Tibial nerve (tissue), 4 donors: ENCODE results near the gene SLC38A4. TPM values are rescaled to one million over a fixed set of nuclear protein-coding genes. Genes with fewer than 3 reads are reported as not detected.

Source experiments
- DNase-seq, 2 donors: peaks; one replicate each; pipeline ENCODE4 v3.0.0-alpha.2; 2019; ENCODE audit warnings: low spot score in 2 of 2
- H3K27ac ChIP-seq, 4 donors: fragments of 200-600 bp; sonication (generic) in 3 of 4; one replicate each; pipeline ENCODE4 v1.5.1; 2017 to 2019; ENCODE audit warnings: mild to moderate bottlenecking in 1 of 4
- H3K27me3 ChIP-seq, 2 donors: fragments of 200-600 bp; sonication (generic) in 1 of 2; one replicate each; pipeline versions ENCODE4 v1.5.1 to v1.6.0; 2017 to 2019
- H3K36me3 ChIP-seq, 3 donors: fragments of 200-600 bp; sonication (generic); one replicate each; pipeline ENCODE4 v1.5.1; 2018 to 2019
- H3K4me1 ChIP-seq, 4 donors: fragments of 200-600 bp; sonication (generic) in 3 of 4; one replicate each; pipeline ENCODE4 v1.5.1; 2017 to 2019
- H3K4me3 ChIP-seq, 4 donors: fragments of 200-600 bp; sonication (generic) in 3 of 4; one replicate each; pipeline ENCODE4 v1.5.1; 2017 to 2019; ENCODE audit warnings: mild to moderate bottlenecking in 1 of 4, moderate library complexity in 1 of 4
- H3K9me3 ChIP-seq, 4 donors: fragments of 200-600 bp; sonication (generic) in 3 of 4; one replicate each; pipeline ENCODE4 v1.5.1; 2017 to 2019
- CTCF ChIP-seq, 5 experiments: fragments of 200-600 bp in 3 of 5; fragments of 450-650 bp in 2 of 5; sonication (generic) in 3 of 5; IDR thresholded peaks; one replicate each; pipeline ENCODE4 v1.5.1; 2016 to 2019; ENCODE audit warnings: antibody characterized with exemption in 5 of 5, mild to moderate bottlenecking in 3 of 5, moderate library complexity in 2 of 5
- EP300 ChIP-seq, 2 donors: sonication (generic); formaldehyde crosslinking; IDR thresholded peaks; one replicate each; pipeline ENCODE4 v1.6.1; 2017; ENCODE audit warnings: antibody characterized with exemption in 2 of 2, mild to moderate bottlenecking in 1 of 2
- POLR2A ChIP-seq, 2 donors: fragments of 450-650 bp; IDR thresholded peaks; one replicate each; pipeline ENCODE4 v1.6.1; 2017; ENCODE audit warnings: antibody characterized with exemption in 2 of 2, mild to moderate bottlenecking in 2 of 2, moderate library complexity in 2 of 2
- WGBS, 2 donors: methylation state at CpG; one replicate each; pipeline ENCODE4 v1.1.5; 2018; 5-methylcytosine and 5-hydroxymethylcytosine counted together
- total RNA-seq, 4 donors: library from RNA; depleted of rRNA; stranded (reverse); fragments of >200 nt; gene quantifications; one replicate each; pipeline ENCODE4 v1.1.0, GENCODE V29; 2016

SLC38A4 gene
- total RNA-seq, 4 donors from 2014 or later, result 0.42 TPM; not detected in 3

GRCh38 chr12:46843811-46844210, 18.0 kb upstream of the SLC38A4 start:
- H3K27ac ChIP-seq, result no peak overlapping the region
- H3K36me3 ChIP-seq, result no peaks in the 10 kb centered on the region
- WGBS, 2 donors, result 65 to 66% methylated on average over 3 of the region's 3 CpGs
- TF ChIP-seq POLR2A (IDR thresholded peaks at IDR 0.05) (no peak), CTCF (IDR thresholded peaks at IDR 0.05) (no peak), EP300 (IDR thresholded peaks at IDR 0.05) (no peak)
- no peak overlapping the region for H3K4me3 ChIP-seq
- H3K27me3 ChIP-seq, result no peaks in the 10 kb centered on the region
- peaks cover 0 to 3% (median 0%) of the 10 kb centered on the region in 4 donors for H3K9me3 ChIP-seq
- no peaks in the 10 kb centered on the region for H3K4me1 ChIP-seq
- DNase-seq, result no peak

- no peak overlapping the region for H3K4me3 ChIP-seq
- peaks cover 0 to 2% (median 0%) of the 10 kb centered on the region in 4 donors for H3K9me3 ChIP-seq
- 95 to 100% methylated on average over 2 of the region's 2 CpGs for WGBS, 2 donors
- H3K27me3 ChIP-seq, result no peaks in the 10 kb centered on the region
- DNase-seq, result no peak
- no peaks in the 10 kb centered on the region for H3K36me3 ChIP-seq
- TF ChIP-seq CTCF (IDR thresholded peaks at IDR 0.05), result no peak
- TF ChIP-seq EP300 (IDR thresholded peaks at IDR 0.05), result no peak
- no peak for TF ChIP-seq POLR2A (IDR thresholded peaks at IDR 0.05)
- H3K4me1 ChIP-seq, result no peaks in the 10 kb centered on the region
- no peak overlapping the region for H3K27ac ChIP-seq
Observed at GRCh38 chr12:46841891-46842290, 16.1 kb upstream of the SLC38A4 start.

DNA sequence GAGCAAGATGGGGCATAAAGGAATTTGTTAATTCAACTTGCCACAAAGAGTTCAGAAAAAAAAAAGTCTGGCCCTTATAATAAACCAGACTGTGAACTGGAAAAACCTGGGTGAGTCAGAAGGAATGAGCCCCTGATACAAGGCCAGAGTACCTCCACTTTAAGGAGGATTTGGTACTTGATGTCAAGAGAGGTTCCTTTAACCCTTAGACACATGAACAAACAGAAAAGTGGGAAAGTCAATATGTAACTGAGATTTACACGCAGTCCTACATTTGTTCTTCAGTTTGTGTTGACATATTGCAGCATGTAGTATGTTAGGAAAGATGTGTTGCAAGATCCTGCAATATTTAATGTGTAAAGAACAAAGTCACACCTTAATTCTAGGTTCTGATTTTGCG, 14.2 kb upstream of the SLC38A4 start:
- H3K27me3 ChIP-seq, result no peaks in the 10 kb centered on the region
- H3K9me3 ChIP-seq, result no peaks in the 10 kb centered on the region
- no peaks in the 10 kb centered on the region for H3K4me1 ChIP-seq
- DNase-seq, result no peak
- no peak overlapping the region for H3K4me3 ChIP-seq
- TF ChIP-seq CTCF (IDR thresholded peaks at IDR 0.05), result no peak
- TF ChIP-seq POLR2A (IDR thresholded peaks at IDR 0.05), result no peak
- TF ChIP-seq EP300 (IDR thresholded peaks at IDR 0.05), result no peak
- H3K36me3 ChIP-seq, result no peaks in the 10 kb centered on the region
- WGBS, 2 donors, result 79 to 89% methylated on average over 2 of the region's 2 CpGs
- H3K27ac ChIP-seq, result no peak overlapping the region

DNA sequence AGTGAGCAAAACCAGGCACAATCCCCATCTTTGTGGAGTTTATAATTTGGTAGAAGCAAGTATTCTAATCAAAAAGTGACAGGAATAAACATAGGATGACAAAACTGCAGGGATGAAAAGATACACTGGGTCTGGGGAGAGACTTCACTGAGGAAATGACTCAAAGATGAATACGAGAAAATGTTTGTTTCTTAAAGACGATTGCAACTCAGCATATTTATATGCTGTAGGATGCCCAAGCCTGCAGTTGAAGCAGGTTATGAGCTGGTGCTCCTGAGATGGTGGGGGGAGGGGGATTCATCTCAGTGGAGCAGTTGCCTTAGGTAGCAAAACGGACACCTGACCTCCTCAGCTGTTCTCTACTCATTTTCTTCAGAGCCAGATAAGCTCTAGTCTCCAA, 13.4 kb upstream of the SLC38A4 start:
- H3K36me3 ChIP-seq, result no peaks in the 10 kb centered on the region
- no peak overlapping the region for H3K4me3 ChIP-seq
- H3K27me3 ChIP-seq, result no peaks in the 10 kb centered on the region
- H3K4me1 ChIP-seq, result no peaks in the 10 kb centered on the region
- H3K27ac ChIP-seq, result no peak overlapping the region
- TF ChIP-seq POLR2A (IDR thresholded peaks at IDR 0.05), result no peak
- no peak for TF ChIP-seq EP300 (IDR thresholded peaks at IDR 0.05)
- no peak for TF ChIP-seq CTCF (IDR thresholded peaks at IDR 0.05)
- no peaks in the 10 kb centered on the region for H3K9me3 ChIP-seq
- DNase-seq, result no peak
- WGBS, 2 donors, result 75 to 80% methylated on average over 3 of the region's 3 CpGs

DNA sequence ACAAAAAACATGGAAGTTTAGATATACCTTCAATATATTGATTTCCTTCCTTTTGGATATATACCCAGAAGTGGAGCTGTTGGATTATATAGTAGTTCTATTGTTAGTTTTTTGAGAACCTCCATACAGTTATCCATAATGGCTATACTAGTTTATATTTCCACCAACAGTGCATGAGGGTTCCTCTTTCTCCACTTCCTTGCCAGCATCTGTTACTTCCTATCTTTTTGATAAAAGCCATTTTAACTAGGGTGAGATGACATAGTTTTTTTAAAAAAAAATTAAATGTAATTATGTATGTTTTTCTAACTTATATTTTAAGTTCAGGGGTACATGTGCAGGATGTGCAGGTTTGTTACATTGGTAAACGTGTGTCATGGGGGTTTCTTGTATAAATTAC, 10.0 kb upstream of the SLC38A4 start:
- no peak for TF ChIP-seq CTCF (IDR thresholded peaks at IDR 0.05)
- TF ChIP-seq POLR2A (IDR thresholded peaks at IDR 0.05), result no peak
- no peak for TF ChIP-seq EP300 (IDR thresholded peaks at IDR 0.05)
- Histone ChIP-seq H3K4me1 (peaks cover 0 to 12% (median 0%) of the 10 kb centered on the region in 4 donors), H3K27ac (no peak overlapping the region), H3K36me3 (no peaks in the 10 kb centered on the region), H3K27me3 (peaks cover 2 to 11% of the 10 kb centered on the region in 2 donors), H3K4me3 (no peak overlapping the region), H3K9me3 (no peaks in the 10 kb centered on the region)
- WGBS, 2 donors, result 85 to 95% methylated on average over 1 of the region's 1 CpG
- DNase-seq, result no peak
